AG10803 (cell line): ENCODE measurements around the gene UVRAG.
A peak's percentile ranks its signal among the peaks of the same experiment; 100 is the strongest.
"Not testable (repeated sequence)": the region's sequence is repeated elsewhere in the genome, so short reads cannot be mapped to it uniquely, and the experiment has no call there.

Experiments
- DNase-seq: peaks from one replicate; pipeline ENCODE4 v3.0.0; 2010; ENCODE audit warnings: low read depth
- H3K4me3 ChIP-seq: 2 replicates; pipeline ENCODE4 v1.5.1; 2011; ENCODE audit warnings: mild to moderate bottlenecking, low read length, control low read depth
- CTCF ChIP-seq: conservative IDR thresholded peaks from 2 replicates; pipeline ENCODE4 v1.5.1; 2011; ENCODE audit warnings: mild to moderate bottlenecking, low read length, control low read depth, inconsistent platforms

The UVRAG gene

GRCh38 chr11:75931124-75931523, 116.1 kb downstream of the UVRAG start:
- no peak for TF ChIP-seq CTCF
- peak; percentile 18 for DNase-seq
- H3K4me3 ChIP-seq: no peak overlapping the region

GRCh38 chr11:75933736-75934135, 118.7 kb downstream of the UVRAG start:
- H3K4me3 ChIP-seq, DNase-seq: not testable (repeated sequence)

GRCh38 chr11:75934851-75935250, 119.8 kb downstream of the UVRAG start:
- no peak overlapping the region for H3K4me3 ChIP-seq
- no peak for TF ChIP-seq CTCF
- no peak for DNase-seq

- peak; percentile 33 for DNase-seq
- H3K4me3 ChIP-seq: no peak overlapping the region
- TF ChIP-seq CTCF: no peak
Observed at GRCh38 chr11:75938543-75938942, 123.5 kb downstream of the UVRAG start.

- no peak for DNase-seq
- TF ChIP-seq CTCF: no peak
- no peak overlapping the region for H3K4me3 ChIP-seq
Observed at GRCh38 chr11:75939516-75939915, 124.5 kb downstream of the UVRAG start.

- TF ChIP-seq CTCF: no peak
- no peak overlapping the region for H3K4me3 ChIP-seq
- DNase-seq: no peak
Observed at GRCh38 chr11:75939992-75940391, 125.0 kb downstream of the UVRAG start.

- no peak for TF ChIP-seq CTCF
- DNase-seq: no peak
- no peak overlapping the region for H3K4me3 ChIP-seq
Observed at GRCh38 chr11:75940911-75941310, 125.9 kb downstream of the UVRAG start.

GRCh38 chr11:75944515-75944914, 129.5 kb downstream of the UVRAG start:
- H3K4me3 ChIP-seq: no peak overlapping the region
- DNase-seq: no peak
- no peak for TF ChIP-seq CTCF
